KG1 (cell line): ENCODE measurements around the gene CYP2S1.
"Not testable (repeated sequence)": the region's sequence is repeated elsewhere in the genome, so short reads cannot be mapped to it uniquely, and the experiment has no call there.

Source experiments
- DNase-seq: peaks from one replicate; lab custom pipeline; 2025; lab: John Stamatoyannopoulos, UW

Gene CYP2S1, protein sequence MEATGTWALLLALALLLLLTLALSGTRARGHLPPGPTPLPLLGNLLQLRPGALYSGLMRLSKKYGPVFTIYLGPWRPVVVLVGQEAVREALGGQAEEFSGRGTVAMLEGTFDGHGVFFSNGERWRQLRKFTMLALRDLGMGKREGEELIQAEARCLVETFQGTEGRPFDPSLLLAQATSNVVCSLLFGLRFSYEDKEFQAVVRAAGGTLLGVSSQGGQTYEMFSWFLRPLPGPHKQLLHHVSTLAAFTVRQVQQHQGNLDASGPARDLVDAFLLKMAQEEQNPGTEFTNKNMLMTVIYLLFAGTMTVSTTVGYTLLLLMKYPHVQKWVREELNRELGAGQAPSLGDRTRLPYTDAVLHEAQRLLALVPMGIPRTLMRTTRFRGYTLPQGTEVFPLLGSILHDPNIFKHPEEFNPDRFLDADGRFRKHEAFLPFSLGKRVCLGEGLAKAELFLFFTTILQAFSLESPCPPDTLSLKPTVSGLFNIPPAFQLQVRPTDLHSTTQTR

DNA sequence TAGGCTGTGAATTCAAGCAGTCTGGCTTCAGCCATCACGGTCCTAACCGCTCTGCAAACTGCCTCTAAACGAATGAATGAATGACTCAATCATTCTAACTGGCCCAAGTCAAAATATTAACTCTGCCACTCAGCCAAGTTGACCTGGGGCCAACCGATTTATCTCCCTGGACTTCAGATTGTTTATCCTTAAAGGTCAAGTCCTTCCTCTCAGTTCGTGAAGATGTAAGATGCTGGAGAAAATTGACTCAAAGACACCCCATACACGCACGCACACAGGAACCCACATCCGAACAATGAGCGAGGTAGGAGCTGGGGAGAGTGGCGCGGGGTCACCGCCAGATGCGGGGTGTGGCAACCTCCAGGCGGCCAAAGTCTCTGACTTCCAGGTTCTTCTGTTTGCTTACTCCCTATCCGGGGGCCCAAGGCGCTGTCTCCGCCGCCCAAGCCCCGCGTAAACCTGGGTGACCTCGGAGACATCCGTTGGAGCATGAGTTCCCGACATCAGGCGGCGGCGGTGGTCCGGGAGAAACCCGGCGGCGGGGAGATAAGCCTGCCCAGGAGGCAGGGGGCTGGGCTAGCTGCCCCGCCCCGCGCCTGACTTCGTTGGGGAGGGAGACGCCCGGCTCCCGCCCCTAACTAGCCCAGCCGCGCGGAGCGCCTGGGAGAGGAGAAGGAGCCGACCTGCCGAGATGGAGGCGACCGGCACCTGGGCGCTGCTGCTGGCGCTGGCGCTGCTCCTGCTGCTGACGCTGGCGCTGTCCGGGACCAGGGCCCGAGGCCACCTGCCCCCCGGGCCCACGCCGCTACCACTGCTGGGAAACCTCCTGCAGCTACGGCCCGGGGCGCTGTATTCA is at the start of gene CYP2S1:
Gene CYP2S1 (plus strand): TSS at position 646 of the 856 bp plus-strand sequence. CDS start 46 bp downstream, at position 692.
- DNase-seq = no peak

DNA sequence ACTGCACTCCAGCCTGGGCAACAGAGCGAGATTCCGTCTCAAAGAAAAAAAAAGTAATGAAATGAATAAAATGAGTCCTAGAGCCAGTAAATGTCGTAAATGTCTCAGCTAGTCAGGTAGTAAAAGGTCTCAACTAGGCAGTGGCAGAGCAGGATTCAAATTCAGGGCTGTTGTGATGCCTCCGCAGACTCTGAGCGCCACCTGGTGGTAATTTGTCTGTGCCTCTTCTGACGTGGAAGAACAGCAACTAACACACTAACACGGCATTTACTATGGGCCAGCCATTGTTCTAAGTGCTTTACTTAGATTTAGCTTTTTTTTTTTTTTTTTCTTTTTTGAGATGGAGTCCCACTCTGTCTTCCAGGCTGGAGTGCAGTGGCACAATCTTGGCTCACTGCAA is 48.6 kb upstream of the CYP2S1 start:
- peak; percentile 29 for DNase-seq

DNA sequence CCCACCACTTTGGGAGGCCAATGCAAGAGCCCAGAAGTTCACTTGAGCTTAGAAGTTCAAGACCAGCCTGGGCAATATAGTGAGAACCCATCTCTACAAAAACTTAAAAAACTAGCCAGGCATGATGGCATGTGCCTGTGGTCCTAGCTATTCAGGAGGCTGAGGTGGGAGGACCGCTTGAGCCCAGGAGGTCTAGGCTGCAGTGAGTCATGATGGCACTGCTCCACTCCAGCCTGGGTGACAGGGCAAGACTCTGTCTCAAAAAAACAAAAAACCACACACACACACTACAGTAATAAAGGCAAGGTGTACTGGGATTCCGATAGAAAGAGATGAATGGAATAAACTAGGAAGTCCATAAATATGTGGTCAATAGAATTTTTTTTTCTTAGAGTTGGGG is 43.2 kb upstream of the CYP2S1 start:
- DNase-seq = no peak

DNA sequence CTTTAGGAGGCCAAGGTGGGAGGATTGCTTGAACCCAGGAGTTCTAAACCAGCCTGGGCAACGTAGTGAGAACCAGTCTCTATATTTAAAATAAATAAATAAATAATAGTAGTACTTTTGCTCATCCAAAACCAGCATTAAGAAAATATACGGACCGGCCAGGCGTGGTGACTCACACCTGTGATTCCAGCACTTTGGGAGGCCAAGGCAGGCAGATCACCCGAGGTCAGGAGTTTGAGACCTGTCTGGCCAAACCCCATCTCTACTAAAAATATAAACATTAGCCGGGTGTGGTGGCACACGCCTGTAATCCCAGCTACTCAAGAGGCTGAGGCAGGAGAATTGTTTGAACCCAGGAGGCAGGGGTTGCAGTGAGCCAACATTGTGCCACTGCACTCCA is 42.0 kb upstream of the CYP2S1 start:
- not testable (repeated sequence) for DNase-seq

DNA sequence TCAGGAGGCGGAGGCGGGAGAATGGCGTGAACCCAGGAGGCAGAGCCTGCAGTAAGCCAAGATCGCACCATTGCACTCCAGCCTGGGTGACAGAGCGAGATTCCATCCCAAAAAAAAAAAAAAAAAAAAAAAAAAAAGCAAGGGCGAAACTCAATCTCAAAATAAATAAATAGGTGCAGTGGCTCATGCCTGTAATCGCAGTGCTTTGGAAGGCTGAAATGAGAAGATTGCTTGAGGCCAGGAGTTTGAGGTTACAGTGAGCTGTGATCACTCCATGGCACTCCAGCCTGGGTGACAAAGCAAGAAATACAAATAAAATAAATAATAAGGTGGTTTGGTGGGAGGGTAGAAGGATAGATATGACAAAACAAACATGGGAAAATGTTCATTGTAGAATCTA is 39.0 kb upstream of the CYP2S1 start:
- DNase-seq = no peak

DNA sequence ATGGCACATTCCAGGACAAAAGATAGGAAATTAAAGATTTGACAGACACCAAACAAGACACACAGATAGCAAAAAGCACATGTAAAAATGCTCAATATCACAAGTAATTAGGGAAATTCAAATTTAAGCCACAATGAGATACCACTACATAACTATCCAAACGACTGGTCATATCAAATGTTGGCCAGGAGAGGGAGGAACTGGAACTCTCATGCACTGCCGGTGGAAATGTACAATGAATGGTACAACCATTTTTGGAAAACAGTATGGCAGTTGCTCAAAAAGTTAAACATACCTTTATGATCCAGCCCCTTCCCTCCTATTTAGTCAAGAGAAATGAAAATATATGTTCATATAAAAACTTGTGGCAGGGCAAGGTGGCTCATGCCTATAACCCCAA is 36.8 kb upstream of the CYP2S1 start:
- no peak for DNase-seq

DNA sequence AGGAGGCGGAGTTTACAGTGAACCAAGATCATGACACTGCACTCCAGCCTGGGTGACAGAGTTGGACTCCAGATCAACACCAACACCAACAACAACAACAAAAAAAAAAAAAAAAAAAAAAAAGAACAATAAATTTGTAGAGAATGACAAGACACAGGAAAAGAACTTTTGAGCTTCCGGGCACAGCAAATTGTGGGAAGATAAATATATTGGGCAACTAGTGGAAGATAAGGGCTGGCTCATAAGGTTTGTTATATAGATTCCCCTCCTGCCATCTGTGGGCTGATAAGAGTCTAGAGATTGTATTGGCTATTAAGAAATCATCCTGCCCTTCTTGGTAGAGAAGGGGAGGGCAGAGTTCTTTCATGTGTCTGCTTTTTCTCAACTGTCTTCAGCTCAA is 33.1 kb upstream of the CYP2S1 start:
- no peak for DNase-seq

DNA sequence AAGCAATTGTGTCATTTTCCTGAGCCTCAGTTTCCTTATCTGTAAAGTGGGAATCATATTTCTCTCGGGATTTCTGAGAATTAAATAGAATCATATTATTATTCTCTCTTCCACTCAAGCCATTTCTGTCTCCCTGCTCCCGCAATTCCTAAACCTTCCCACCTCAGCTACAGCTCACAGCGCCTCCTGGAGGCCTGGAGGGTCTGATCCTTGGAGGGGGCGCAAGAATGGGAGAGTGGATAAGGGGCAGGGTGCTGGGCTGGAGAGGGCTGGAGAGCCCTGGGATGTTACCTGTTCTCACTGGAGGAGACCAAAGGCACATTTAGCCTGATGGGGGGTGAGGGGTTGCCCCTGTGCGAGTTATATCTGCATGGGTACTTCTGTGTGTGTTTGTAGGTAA is 31.1 kb upstream of the CYP2S1 start:
- DNase-seq = no peak

DNA sequence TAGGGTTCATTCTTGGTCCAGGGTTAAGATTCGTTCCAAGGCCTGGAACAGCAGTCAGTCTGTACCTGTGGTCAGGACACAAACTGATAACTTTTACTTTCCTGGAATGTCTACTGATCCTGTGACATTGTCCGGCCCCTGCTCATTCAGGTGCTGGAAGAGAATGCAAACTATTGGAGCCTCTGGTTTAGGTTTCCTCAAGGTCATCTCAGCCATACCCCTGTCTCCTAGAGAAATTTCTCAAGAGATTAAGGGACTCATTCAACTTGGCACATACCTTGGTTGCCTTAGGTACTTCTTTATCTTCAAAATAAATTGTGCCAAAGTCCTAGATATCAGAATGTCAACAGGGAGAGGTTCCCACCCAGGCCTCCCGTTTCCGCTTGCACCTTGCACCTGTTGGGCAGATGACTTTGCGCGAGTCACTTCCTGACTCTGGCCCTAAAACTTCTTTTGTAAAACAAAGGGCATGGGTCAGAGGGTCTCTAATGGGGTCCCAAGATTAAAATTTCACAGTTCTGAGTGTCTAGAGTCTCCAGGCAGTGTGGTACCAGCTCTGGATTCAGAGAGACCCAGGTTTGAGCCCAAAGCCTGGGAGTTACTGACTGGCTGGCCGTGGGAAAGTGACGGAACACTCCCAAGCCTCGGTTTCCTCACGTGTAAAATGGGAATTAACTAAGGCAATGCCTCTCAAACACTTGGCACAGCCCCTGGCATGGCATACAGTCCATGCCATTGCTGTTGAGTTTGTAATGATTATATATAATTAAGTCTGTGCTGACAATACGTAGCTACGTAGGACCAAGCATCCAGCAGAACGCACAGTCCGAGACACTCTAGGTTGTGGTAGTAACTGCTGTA is 25.8 kb upstream of the CYP2S1 start:
- no peak for DNase-seq

DNA sequence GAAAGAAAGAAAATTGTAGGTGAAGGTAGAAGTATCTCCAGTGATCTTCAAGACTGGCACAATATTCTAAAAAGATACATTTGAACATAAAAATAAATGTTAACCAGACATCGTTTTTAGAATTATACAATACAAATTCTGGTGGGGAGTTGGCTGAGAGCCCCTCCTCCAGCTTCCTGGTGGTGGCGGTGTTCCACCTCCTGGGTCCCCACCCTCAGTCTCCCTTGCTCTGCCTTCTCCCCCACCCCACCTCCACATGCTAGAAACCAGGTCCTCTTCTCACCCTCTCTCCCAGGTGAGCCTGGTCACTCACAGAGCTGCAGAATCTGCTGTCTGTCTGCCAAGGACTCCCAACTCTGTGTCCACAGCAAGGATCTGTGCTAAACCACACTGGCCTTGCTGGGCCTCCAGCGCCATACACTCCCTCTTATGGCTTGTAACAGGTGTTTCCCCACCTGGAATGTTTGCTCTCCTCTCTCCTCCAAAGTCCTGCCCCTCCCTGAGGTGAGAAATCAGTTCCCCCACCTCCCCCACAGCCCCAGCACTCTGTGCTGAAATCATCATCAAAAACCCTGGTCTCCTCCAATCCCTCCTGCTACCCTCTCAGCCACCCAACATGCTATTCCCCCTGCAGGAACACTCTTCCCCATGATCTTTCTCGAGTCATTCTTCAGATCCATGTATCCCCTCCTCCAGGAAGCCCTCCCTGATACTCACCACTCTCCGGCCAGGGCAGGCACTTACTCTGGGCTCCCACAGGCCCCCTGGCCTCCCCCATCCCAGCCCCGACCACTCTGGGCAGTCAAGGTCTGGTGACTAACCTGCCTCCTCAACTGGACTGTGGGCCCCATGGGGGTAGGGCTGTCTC is 20.5 kb upstream of the CYP2S1 start:
- DNase-seq = no peak

DNA sequence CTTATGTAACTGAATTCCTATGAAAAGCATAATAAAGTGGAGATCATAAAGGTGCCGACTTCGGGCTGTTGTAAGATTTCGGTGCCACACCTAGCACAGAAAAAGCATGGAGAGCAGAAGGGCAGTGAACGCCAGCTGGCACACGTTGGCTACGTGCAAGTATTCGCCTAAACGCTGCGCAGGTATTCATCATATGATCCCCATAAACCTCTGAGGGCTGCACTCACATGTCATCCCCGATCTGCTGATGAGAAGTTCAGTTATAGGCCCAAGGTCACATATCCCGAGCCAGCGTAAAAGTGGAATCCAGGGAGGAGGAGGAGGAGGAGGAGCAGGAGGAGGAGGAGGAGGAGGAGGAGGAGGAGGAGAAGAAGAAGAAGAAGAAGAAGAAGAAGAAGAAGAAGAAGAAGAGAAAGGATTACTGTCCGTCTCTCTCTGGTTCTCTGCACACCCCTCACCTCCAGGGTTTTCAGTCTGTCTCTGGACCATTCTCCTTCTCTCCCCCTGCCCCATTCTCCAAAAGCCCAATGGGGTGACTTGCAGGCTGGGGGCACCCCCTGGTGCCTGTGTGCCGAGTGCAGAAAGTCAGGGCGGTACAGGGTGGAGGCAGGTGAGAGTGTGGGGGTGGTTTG is 18.6 kb upstream of the CYP2S1 start:
- DNase-seq = no peak

DNA sequence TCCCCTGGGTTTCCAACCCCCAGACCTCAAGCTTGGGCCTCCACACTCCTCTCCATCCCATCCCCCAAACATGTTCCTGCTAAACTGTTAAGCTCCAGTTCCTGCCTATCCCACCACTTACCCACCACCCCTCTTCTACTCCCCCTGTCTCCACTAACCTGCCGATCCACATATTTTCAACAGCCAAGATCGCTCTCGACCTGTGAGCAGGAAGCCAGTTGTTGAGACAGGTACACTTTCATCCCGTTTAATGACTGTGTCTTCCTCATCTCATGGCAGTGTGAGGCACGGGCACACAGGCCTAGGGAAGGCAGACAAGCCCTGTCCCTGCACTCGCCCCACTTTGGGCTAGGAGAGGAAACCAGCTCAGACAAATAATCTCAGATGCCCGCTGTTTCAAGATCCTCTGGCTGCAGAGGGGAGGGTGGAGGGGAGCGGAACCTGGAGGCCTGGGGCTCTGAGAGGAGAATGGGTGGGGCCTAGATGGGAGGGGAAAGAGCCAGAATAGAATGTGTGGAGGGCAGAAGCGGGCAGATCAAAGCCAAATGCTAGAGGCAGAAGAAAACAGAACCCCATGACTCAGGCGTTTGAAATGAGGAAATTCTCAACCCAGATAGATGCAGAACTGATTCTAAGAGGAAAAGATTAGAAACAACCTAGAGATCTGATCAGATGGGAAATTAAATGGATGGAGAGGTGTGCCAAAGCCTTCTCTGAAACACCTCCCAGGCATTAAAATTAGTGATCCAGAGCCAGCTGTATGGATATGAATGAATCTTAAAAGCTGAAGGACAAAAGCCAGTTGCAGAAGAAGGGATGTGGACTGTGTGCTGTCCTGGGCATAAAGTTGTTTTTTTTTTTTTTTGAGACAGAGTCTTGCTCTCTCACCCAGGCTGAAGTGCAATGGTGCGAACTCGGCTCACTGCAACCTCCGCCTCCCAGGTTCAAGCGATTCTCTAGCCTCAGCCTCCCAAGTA is 16.9 kb upstream of the CYP2S1 start:
- peak; percentile 1 for DNase-seq

DNA sequence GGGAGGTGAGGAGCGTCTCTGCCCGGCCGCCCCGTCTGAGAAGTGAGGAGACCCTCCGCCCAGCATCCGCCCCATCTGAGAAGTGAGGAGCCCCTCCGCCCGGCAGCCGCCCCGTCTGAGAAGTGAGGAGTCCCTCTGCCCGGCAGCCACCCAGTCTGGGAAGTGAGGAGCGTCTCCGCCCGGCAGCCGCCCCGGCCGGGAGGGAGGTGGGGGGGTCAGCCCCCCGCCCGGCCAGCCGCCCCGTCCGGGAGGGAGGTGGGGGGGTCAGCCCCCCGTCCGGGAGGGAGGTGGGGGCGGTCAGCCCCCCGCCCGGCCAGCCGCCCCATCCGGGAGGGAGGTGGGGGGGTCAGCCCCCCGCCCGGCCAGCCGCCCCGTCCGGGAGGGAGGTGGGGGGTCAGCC is 12.8 kb upstream of the CYP2S1 start:
- DNase-seq = not testable (repeated sequence)

DNA sequence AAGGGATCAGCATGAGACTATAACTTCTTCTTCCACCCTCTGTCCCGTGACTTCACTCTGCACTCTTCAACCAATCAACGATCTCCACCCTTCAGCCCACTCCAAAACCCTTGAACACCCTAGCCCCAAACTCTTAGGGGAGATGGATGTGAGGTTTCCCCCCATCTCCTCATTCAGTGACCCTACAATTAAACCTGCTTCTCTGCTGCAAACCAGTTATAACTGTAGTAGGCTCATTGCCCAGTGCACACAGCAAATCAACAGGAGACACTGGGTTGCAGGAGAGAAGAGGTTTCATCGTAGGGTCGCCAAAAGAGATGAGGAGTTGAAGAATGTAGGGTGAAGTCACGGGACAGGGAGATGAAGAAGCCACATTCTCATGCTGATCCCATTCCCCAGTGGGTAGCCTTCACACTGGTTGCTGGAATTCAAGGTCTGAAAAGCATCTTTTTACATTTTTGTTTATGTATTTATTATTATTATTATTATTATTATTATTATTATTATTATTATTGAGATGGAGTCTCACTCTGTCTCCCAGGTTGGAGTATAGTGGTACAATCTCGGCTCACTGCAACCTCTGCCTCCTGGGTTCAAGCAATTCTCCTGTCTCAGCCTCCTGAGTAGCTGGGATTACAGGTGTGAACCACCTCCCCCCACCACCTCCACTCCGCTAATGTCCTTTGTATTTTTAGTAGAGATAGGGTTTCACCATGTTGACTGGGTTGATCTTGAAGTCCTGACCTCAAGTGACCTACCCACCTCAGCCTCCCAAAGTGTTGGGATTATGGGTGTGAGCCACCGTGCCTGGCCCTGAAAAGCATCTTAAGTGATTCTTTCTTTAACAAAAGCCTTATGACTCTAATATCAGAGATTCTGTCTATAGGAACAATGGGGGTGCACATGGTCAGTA is 5.8 kb upstream of the CYP2S1 start:
- no peak for DNase-seq

DNA sequence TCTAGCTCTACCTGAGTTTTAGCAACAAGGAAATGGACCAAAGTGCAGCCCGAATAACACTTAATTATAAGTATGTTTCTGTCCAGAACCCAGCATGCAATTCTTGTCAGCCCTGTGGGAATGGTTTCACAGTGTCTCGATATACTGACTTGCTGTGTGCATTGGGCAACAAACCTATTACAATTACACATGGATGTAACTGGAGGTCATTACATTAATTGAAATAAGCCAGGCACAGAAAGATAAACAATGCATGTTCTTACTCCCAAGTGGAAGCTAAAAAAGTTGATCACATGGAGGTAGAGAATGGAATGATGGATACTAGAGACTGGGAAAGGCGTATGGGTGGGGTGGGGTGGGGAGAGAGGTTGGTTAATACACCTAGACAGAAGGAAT is 5.1 kb upstream of the CYP2S1 start:
- no peak for DNase-seq

DNA sequence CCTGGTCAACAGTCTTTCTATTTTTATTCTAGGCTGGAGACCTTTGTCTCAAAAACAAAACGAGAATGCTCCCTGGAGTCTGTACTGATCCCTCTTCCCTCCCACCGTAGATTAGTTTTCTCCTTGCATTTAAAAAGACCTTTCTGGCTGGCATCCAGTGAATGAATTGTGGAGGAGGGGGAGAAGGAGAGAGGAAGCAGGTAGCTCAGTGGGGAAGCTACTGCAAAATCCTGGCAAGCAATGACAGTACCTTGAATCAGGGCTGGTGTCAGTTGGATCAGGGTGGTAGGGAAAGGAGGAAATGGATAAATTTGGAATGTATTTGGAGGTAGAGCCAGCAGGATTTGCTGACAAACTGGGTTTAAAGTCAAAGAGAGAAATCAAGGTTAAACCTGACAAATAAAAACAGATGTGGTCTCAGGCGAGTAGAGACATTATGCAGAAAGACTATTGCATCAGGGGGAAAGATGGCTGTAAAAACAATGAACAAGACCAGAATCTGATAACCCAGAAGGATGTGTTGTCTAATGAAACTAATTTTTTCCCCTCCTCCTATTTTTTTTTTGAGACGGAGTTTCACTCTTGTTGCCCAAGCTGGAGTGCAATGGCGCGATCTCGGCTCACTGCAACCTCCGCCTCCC is 3.5 kb upstream of the CYP2S1 start:
- DNase-seq = no peak

DNA sequence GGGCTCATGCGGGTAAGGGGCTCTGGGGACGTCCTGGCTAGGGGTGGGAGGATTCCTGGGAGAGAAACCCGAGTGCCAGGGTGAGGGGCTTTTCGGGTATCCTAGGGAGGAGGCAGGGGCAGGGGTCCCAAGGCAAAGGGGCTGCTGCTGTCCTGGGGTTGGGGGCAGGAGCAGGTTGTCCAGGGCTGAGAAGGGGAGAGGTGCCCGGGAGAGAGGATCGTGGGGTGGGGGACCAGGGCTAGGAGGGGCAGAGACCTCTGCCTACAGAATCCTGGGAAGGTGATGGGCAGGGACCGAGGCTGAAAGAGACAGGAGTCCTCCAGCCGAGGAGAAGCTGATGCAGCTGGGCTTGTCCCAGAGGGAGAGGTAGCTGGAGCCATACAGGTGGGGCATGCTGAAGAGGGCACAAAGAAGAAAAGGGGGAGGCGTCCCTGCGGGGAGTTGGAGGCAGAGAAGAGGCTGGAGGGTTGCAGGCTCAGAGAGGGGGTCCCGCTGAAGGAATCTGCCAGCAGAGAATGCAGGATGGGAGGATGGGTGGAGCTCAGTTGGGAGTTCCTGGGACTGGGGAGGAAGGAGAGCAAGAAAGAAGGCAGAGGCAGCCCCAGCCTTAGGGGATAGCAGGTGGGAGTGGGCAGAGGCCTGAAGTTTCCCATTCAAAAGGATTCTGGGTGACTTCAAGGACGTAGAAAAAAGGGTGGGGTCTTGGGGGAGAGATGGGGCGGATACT is 574 bp downstream of the CYP2S1 start:
- DNase-seq = no peak
